Activated naive CD8-positive, alpha-beta T cell (primary cell): ENCODE results near the gene PYHIN1.

Experiments
- H3K27ac Mint-ChIP-seq: one replicate; pipeline ENCODE4 v1.8.0; 2021; ENCODE audit warnings: mixed read lengths
- H3K27me3 Mint-ChIP-seq: one replicate; pipeline ENCODE4 v1.8.0; 2021; ENCODE audit warnings: mixed read lengths
- H3K36me3 Mint-ChIP-seq: one replicate; pipeline ENCODE4 v1.8.0; 2021; ENCODE audit warnings: mixed read lengths
- H3K4me1 Mint-ChIP-seq: one replicate; pipeline ENCODE4 v1.8.0; 2021; ENCODE audit warnings: low read depth, mixed read lengths
- H3K4me3 Mint-ChIP-seq: one replicate; pipeline ENCODE4 v1.8.0; 2021; ENCODE audit warnings: mild to moderate bottlenecking, mixed read lengths
- H3K9me3 Mint-ChIP-seq: one replicate; pipeline ENCODE4 v1.8.0; 2021; ENCODE audit warnings: low read depth, mixed read lengths

Gene PYHIN1

GRCh38 chr1:159014851-159015250 is 83.5 kb downstream of the PYHIN1 start:
- Mint-ChIP-seq H3K36me3 (peaks cover 47% of the 10 kb centered on the region), H3K4me3 (peak overlapping the region; percentile 92), H3K27ac (peak overlapping the region; percentile 96), H3K27me3 (no peaks in the 10 kb centered on the region), H3K4me1 (peaks cover 61% of the 10 kb centered on the region), H3K9me3 (peaks cover 3% of the 10 kb centered on the region)

- Mint-ChIP-seq H3K27ac (peak overlapping the region; percentile 96), H3K4me1 (peaks cover 67% of the 10 kb centered on the region), H3K36me3 (peaks cover 49% of the 10 kb centered on the region), H3K9me3 (peaks cover 3% of the 10 kb centered on the region), H3K27me3 (no peaks in the 10 kb centered on the region), H3K4me3 (peak overlapping the region; percentile 92)
Measured at GRCh38 chr1:159015440-159015909, 84.1 kb downstream of the PYHIN1 start.

GRCh38 chr1:159023723-159024122 is 92.4 kb downstream of the PYHIN1 start:
- H3K27ac Mint-ChIP-seq, result no peak overlapping the region
- H3K27me3 Mint-ChIP-seq, result no peaks in the 10 kb centered on the region
- no peak overlapping the region for H3K4me3 Mint-ChIP-seq
- peaks cover 66% of the 10 kb centered on the region for H3K4me1 Mint-ChIP-seq
- H3K9me3 Mint-ChIP-seq, result peaks cover 2% of the 10 kb centered on the region
- H3K36me3 Mint-ChIP-seq, result peaks cover 43% of the 10 kb centered on the region

GRCh38 chr1:159025043-159025442 is 93.7 kb downstream of the PYHIN1 start:
- Mint-ChIP-seq H3K9me3 (peaks cover 4% of the 10 kb centered on the region), H3K4me1 (peaks cover 68% of the 10 kb centered on the region), H3K27ac (no peak overlapping the region), H3K36me3 (peaks cover 52% of the 10 kb centered on the region), H3K4me3 (no peak overlapping the region), H3K27me3 (no peaks in the 10 kb centered on the region)
